Measurements from ENCODE around the gene CCT8. TPM values are rescaled to one million over a fixed set of nuclear protein-coding genes. Genes with fewer than 3 reads are reported as not detected.

The CCT8 gene
- total RNA-seq, 1 experiment from 2014 or later: 335 TPM

- ChIA-PET POLR2A (no interaction called here), CTCF (interaction anchor here (0.6 kb wide), 1 partner anchor 1157 kb away, joined by 3 read pairs; no protein-coding TSS in a partner anchor)
- Mint-ChIP-seq H3K27ac (no peak overlapping the region), H3K27me3 (ENCODE audit: low read depth) (peaks cover 23% of the 10 kb centered on the region), H3K9me3 (no peaks in the 10 kb centered on the region), H3K4me3 (no peak overlapping the region), H3K36me3 (no peaks in the 10 kb centered on the region), H3K4me1 (peaks cover 6% of the 10 kb centered on the region)
- no peak for ATAC-seq
- TF ChIP-seq MAX (CRISPR knock-in tag; IDR thresholded peaks at IDR 0.05) (no peak), AR (CRISPR knock-in tag; IDR thresholded peaks at IDR 0.05) (no peak), JUN (CRISPR knock-in tag; IDR thresholded peaks at IDR 0.05) (no peak), ATF6 (CRISPR knock-in tag; IDR thresholded peaks at IDR 0.05) (no peak), ZNF532 (CRISPR knock-in tag; IDR thresholded peaks at IDR 0.05; ENCODE audit: borderline replicate concordance) (no peak), FOXP4 (CRISPR knock-in tag; IDR thresholded peaks at IDR 0.05) (no peak), ESRRA (CRISPR knock-in tag; IDR thresholded peaks at IDR 0.05; ENCODE audit: borderline replicate concordance) (no peak)
- no peak for DNase-seq (ENCODE audit: low spot score)
Measured at GRCh38 chr21:29085106-29085752, 11.8 kb upstream of the CCT8 start.

GRCh38 chr21:29084372-29084771 is 10.9 kb upstream of the CCT8 start:
- H3K27ac Mint-ChIP-seq: no peak overlapping the region
- peaks cover 6% of the 10 kb centered on the region for H3K4me1 Mint-ChIP-seq
- POLR2A ChIA-PET: no interaction called here
- DNase-seq (ENCODE audit: low spot score) (no peak), ATAC-seq (no peak)
- no peaks in the 10 kb centered on the region for H3K36me3 Mint-ChIP-seq
- H3K27me3 Mint-ChIP-seq (ENCODE audit: low read depth): peaks cover 23% of the 10 kb centered on the region
- H3K9me3 Mint-ChIP-seq: no peaks in the 10 kb centered on the region
- CTCF ChIA-PET: no interaction called here
- H3K4me3 Mint-ChIP-seq: no peak overlapping the region
- TF ChIP-seq MAX (CRISPR knock-in tag; IDR thresholded peaks at IDR 0.05): no peak
- no peak for TF ChIP-seq ZNF396 (CRISPR knock-in tag; IDR thresholded peaks at IDR 0.05; ENCODE audit: borderline replicate concordance)
- TF ChIP-seq ZNF281 (CRISPR knock-in tag; IDR thresholded peaks at IDR 0.05): no peak
- no peak for TF ChIP-seq ATF1 (CRISPR knock-in tag; IDR thresholded peaks at IDR 0.05)
- no peak for TF ChIP-seq GTF2I (CRISPR knock-in tag; conservative IDR thresholded peaks at IDR 0.05)
- no peak for TF ChIP-seq ZNF416 (CRISPR knock-in tag; IDR thresholded peaks at IDR 0.05)
- no peak for TF ChIP-seq ZNF317 (CRISPR knock-in tag; IDR thresholded peaks at IDR 0.05; ENCODE audit: borderline replicate concordance, low read depth)
- TF ChIP-seq PRDM15 (CRISPR knock-in tag; IDR thresholded peaks at IDR 0.05): no peak
- TF ChIP-seq ZNF121 (CRISPR knock-in tag; IDR thresholded peaks at IDR 0.05): no peak

Measured in WTC11 (cell line).